LNCAP (cell line): ENCODE data around the gene TUBA1A.

Experiments used
- TF ChIP-seq, protein P1 (sequence below): fragments of 450-650 bp; IDR thresholded peaks from 2 replicates; pipeline ENCODE4 v1.5.1; 2017; ENCODE audit warnings: mild to moderate bottlenecking

TUBA1A gene

DNA sequence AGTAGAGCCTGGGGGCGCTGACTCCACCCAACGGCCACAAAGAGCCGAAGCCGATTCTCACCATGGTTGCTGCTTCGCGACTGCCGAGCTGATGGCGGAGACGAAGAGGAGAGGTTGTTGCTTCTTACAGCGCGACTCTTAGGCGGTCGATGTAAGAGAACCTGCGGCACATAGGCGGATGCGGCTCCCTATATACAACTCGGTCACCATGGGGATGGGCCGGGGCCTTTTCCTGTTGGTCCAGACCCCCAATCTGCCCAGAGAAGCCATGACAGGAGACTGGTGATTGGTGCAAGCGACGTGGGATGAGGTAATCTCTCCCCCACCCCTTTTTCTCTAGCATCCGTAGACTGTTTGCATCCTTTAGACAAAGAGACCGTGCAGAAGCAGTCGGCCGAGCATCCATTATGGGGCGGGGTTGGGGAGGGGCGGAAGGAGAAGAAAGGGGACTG is at the start of gene TUBA1A:
Gene TUBA1A (minus strand): TSS at position 165 of the 452 bp plus-strand sequence. CDS start 101 bp downstream, at position 64.
- TF ChIP-seq, protein P1, sequence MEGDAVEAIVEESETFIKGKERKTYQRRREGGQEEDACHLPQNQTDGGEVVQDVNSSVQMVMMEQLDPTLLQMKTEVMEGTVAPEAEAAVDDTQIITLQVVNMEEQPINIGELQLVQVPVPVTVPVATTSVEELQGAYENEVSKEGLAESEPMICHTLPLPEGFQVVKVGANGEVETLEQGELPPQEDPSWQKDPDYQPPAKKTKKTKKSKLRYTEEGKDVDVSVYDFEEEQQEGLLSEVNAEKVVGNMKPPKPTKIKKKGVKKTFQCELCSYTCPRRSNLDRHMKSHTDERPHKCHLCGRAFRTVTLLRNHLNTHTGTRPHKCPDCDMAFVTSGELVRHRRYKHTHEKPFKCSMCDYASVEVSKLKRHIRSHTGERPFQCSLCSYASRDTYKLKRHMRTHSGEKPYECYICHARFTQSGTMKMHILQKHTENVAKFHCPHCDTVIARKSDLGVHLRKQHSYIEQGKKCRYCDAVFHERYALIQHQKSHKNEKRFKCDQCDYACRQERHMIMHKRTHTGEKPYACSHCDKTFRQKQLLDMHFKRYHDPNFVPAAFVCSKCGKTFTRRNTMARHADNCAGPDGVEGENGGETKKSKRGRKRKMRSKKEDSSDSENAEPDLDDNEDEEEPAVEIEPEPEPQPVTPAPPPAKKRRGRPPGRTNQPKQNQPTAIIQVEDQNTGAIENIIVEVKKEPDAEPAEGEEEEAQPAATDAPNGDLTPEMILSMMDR = no peak

GRCh38 chr12:49236423-49236822 is 47.5 kb upstream of the TUBA1A start:
- TF ChIP-seq, protein P1 = no peak

- TF ChIP-seq, protein P1 = no peak
Observed at GRCh38 chr12:49233842-49234526, 45.1 kb upstream of the TUBA1A start.

- TF ChIP-seq, protein P1 = no peak
Observed at GRCh38 chr12:49232940-49233841, 44.3 kb upstream of the TUBA1A start.

GRCh38 chr12:49231878-49232655 is 43.2 kb upstream of the TUBA1A start:
- TF ChIP-seq, protein P1 = no peak

- TF ChIP-seq, protein P1 = no peak
Observed at GRCh38 chr12:49230805-49231194, 41.9 kb upstream of the TUBA1A start.

DNA sequence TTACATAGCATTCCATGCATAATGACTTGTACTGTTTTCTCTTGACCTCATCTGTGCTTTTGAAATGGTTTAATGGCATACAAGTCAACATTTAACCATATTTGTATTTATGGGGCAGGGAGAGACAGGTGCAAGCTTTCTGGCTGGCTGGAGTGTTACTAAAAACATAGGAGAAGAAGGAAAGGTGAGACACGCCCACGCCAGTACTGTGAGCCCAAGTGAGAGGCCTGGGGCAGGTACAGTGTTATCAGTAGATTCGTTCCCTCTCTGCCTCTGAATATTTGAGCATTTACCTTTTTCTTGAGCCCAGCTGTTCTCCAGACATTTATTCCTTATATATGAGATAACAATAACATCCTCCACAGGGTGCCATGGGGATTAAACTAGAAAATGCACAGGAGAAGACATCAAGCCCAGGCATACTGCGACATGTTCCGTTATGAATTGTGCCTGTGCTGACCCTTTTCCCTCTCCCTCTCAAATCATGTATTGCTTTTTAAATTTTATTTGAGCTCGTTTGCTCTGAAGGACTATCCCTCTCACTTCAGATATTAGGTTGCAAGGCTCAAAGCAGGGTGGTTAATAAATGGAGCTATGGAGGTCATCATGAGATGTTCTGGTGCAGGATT is 41.4 kb upstream of the TUBA1A start:
- TF ChIP-seq, protein P1 = no peak
